ENCODE data around the gene PCNX2. TPM values are rescaled to one million over a fixed set of nuclear protein-coding genes. Genes with fewer than 3 reads are reported as not detected.

The PCNX2 gene
- total RNA-seq, 1 experiment from 2014 or later: 9.1 TPM

DNA sequence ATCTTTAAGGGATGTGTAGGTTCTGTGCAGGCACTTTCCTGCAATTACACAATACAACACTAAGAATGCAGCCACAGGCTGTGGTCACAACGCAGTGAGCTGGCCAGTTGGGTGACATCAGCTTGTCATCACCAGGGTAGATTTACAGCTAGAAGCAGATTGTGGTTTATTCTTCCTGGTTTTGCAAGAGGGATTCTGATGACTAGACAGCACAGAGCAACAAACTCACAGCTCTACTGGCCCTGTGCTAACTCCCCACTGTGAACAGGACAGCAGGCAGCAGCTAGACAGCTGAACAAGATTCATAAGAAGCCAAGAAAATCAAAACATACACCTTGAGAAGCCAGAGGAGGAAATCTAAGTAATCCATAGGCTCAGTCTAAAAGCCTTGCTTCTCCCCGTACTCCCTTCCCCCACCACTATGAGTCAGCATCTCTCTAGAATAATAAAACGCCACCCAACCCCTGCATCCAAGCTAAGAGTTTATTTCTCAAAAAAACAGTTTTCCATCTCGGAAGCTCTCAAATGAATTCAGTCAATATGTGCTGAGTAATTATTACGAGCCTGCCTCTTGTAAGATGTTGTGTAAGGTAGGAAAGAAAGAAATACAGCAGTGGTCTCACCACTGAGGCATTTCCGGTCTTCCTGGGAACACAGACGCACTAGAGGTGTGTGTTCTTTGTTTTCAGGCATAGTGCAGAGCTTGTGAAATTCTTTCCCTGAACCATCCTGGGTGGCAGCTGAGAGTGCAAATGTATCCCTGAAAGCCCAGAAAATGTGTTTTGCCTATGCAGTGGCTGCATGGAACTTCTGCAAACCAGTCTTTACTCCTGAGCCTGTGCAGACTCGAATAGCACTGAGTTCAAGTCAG is 182.3 kb downstream of the PCNX2 start:
- peak overlapping the region; percentile 21 for H3K4me3 ChIP-seq (ENCODE audit: low read depth, low read length, poor library complexity, severe bottlenecking)
- no peaks in the 10 kb centered on the region for H3K36me3 ChIP-seq (ENCODE audit: insufficient read depth, low read length, poor library complexity, severe bottlenecking)
- CTCF ChIA-PET: no interaction called here
- intact Hi-C loops (cut with micrococcal nuclease; ENCODE audit: unreplicated experiment): loop anchor here (1.0 kb wide), 1 partner anchor 26 kb away; no protein-coding TSS in a partner anchor
- TSS peak; percentile 68 for BruUV-seq (replicated peaks)
- no peaks in the 10 kb centered on the region for H3K27me3 ChIP-seq (replicated peaks; ENCODE audit: insufficient read depth, low read depth, low read length, poor library complexity)
- H3K27ac ChIP-seq (ENCODE audit: low read depth, low read length, poor library complexity, severe bottlenecking): peak overlapping the region; percentile 86
- H3K4me1 ChIP-seq (ENCODE audit: insufficient read depth, low read length, poor library complexity, severe bottlenecking): peaks cover 28% of the 10 kb centered on the region
- POLR2A ChIA-PET (ENCODE audit: low non-redundant PET): no interaction called here
- TF ChIP-seq, protein P1, sequence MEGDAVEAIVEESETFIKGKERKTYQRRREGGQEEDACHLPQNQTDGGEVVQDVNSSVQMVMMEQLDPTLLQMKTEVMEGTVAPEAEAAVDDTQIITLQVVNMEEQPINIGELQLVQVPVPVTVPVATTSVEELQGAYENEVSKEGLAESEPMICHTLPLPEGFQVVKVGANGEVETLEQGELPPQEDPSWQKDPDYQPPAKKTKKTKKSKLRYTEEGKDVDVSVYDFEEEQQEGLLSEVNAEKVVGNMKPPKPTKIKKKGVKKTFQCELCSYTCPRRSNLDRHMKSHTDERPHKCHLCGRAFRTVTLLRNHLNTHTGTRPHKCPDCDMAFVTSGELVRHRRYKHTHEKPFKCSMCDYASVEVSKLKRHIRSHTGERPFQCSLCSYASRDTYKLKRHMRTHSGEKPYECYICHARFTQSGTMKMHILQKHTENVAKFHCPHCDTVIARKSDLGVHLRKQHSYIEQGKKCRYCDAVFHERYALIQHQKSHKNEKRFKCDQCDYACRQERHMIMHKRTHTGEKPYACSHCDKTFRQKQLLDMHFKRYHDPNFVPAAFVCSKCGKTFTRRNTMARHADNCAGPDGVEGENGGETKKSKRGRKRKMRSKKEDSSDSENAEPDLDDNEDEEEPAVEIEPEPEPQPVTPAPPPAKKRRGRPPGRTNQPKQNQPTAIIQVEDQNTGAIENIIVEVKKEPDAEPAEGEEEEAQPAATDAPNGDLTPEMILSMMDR (conservative IDR thresholded peaks at IDR 0.05; ENCODE audit: low read depth, low read length): no peak
- no peak for TF ChIP-seq EZH2 (IDR thresholded peaks at IDR 0.05; ENCODE audit: borderline replicate concordance, low read depth, low read length, poor library complexity, severe bottlenecking)
- DNase-seq (ENCODE audit: low spot score): peak; percentile 96
- H3K9me3 ChIP-seq (ENCODE audit: low read depth, low read length, poor library complexity, severe bottlenecking): peaks cover 4% of the 10 kb centered on the region

DNA sequence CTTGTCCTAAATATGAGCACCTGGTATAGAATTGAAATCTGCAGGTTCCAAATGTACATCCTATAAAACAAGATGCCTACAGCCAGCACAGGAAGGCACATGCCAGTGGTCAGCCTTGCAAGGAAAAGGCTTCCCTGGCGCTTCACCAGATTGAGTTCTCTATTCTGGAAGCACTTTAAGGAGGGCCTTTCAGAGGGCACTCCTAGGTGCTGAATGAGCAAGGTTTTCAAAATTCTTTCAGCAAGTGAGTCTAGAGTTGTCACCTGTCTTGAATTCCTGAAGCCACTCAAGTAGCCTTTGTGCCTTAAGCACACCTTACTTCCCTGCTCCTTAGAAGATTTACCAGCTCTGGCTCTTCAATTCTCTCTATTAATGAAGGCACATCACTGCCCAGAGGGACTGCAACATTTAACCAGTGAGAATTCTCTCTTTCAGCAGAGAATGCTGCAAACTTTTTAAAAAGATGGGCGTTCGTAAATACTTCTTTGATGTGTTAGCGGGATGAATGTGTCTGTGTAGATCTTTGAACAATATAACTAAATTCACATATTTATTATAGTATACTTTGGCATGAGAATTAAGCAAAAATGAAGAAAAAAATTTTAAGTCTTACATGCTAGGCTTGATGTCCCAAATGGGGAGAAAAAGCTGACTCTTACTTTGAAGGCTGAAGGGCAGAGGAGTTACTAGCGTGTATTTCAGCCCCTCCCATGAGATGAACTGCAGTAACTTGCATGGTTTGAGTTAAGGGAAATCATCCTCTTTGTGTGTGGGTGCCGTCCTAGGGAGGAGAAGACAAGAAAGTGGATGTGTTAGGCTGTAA is 183.1 kb downstream of the PCNX2 start:
- H3K27me3 ChIP-seq (replicated peaks; ENCODE audit: insufficient read depth, low read depth, low read length, poor library complexity): no peaks in the 10 kb centered on the region
- no TSS peak for BruUV-seq (replicated peaks)
- peaks cover 4% of the 10 kb centered on the region for H3K9me3 ChIP-seq (ENCODE audit: low read depth, low read length, poor library complexity, severe bottlenecking)
- TF ChIP-seq, protein P1 (conservative IDR thresholded peaks at IDR 0.05; ENCODE audit: low read depth, low read length): no peak
- TF ChIP-seq EZH2 (IDR thresholded peaks at IDR 0.05; ENCODE audit: borderline replicate concordance, low read depth, low read length, poor library complexity, severe bottlenecking): no peak
- CTCF ChIA-PET: no interaction called here
- intact Hi-C loops (cut with micrococcal nuclease; ENCODE audit: unreplicated experiment): loop anchor here (1.0 kb wide), 1 partner anchor 27 kb away; no protein-coding TSS in a partner anchor
- peak overlapping the region; percentile 21 for H3K4me3 ChIP-seq (ENCODE audit: low read depth, low read length, poor library complexity, severe bottlenecking)
- peaks cover 28% of the 10 kb centered on the region for H3K4me1 ChIP-seq (ENCODE audit: insufficient read depth, low read length, poor library complexity, severe bottlenecking)
- POLR2A ChIA-PET (ENCODE audit: low non-redundant PET): no interaction called here
- peak overlapping the region; percentile 86 for H3K27ac ChIP-seq (ENCODE audit: low read depth, low read length, poor library complexity, severe bottlenecking)
- DNase-seq (ENCODE audit: low spot score): no peak
- H3K36me3 ChIP-seq (ENCODE audit: insufficient read depth, low read length, poor library complexity, severe bottlenecking): no peaks in the 10 kb centered on the region

DNA sequence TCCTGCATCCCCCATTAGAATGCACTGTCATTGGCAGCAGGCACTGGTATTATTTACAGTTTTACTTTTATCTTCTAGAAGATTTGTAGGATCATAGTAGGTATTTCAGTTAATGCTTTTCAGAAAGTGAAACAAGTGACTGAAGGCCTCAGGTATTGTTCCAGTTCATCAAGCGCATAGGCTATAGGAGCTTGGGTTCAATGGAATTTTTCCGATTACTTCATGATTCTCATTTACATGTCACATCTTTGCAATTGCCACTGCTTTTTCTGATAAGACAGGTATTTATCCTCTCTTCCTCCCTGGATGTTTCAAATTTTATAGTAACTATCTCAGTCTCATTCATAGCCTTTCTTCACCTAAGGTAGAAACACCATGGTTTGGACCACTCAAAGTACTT is 183.8 kb downstream of the PCNX2 start:
- H3K27ac ChIP-seq (ENCODE audit: low read depth, low read length, poor library complexity, severe bottlenecking): peak overlapping the region; percentile 86
- H3K4me1 ChIP-seq (ENCODE audit: insufficient read depth, low read length, poor library complexity, severe bottlenecking): peaks cover 28% of the 10 kb centered on the region
- no peak for TF ChIP-seq EZH2 (IDR thresholded peaks at IDR 0.05; ENCODE audit: borderline replicate concordance, low read depth, low read length, poor library complexity, severe bottlenecking)
- TF ChIP-seq, protein P1 (conservative IDR thresholded peaks at IDR 0.05; ENCODE audit: low read depth, low read length): no peak
- ChIA-PET CTCF (no interaction called here), POLR2A (ENCODE audit: low non-redundant PET) (no interaction called here)
- H3K9me3 ChIP-seq (ENCODE audit: low read depth, low read length, poor library complexity, severe bottlenecking): peaks cover 4% of the 10 kb centered on the region
- no peak for DNase-seq (ENCODE audit: low spot score)
- intact Hi-C loops (cut with micrococcal nuclease; ENCODE audit: unreplicated experiment): no loop called here
- no peak overlapping the region for H3K4me3 ChIP-seq (ENCODE audit: low read depth, low read length, poor library complexity, severe bottlenecking)
- H3K36me3 ChIP-seq (ENCODE audit: insufficient read depth, low read length, poor library complexity, severe bottlenecking): no peaks in the 10 kb centered on the region
- no peaks in the 10 kb centered on the region for H3K27me3 ChIP-seq (replicated peaks; ENCODE audit: insufficient read depth, low read depth, low read length, poor library complexity)
- no TSS peak for BruUV-seq (replicated peaks)
